Activated T-helper 2 cell treated with anti-CD3 and anti-CD28 coated beads, Interferon-gamma antibody, Interleukin-2, Interleukin-4, amounts not matched to agents 10 μg/mL and 5 μg/mL and 100 μg/mL, durations not matched to agents 14 hours and 24 hours and 36 hours (primary cell): ENCODE data around the gene PIK3C2G. TPM values are rescaled to one million over a fixed set of nuclear protein-coding genes. Genes with fewer than 3 reads are reported as not detected.

Source experiments
- DNase-seq: peaks from one replicate; pipeline ENCODE4 v3.0.0; 2021; ENCODE audit warnings: low spot score
- H3K27ac Mint-ChIP-seq: one replicate; pipeline ENCODE4 v1.8.0; 2021; ENCODE audit warnings: mixed read lengths
- H3K27me3 Mint-ChIP-seq: one replicate; pipeline ENCODE4 v1.8.0; 2021; ENCODE audit warnings: low read depth, mixed read lengths
- H3K36me3 Mint-ChIP-seq: one replicate; pipeline ENCODE4 v1.8.0; 2021; ENCODE audit warnings: low read depth, mixed read lengths
- H3K4me1 Mint-ChIP-seq: one replicate; pipeline ENCODE4 v1.8.0; 2021; ENCODE audit warnings: low read depth, mixed read lengths
- H3K4me3 Mint-ChIP-seq: one replicate; pipeline ENCODE4 v1.8.0; 2021; ENCODE audit warnings: low read depth, mild to moderate bottlenecking, moderate library complexity, mixed read lengths
- H3K9me3 Mint-ChIP-seq: one replicate; pipeline ENCODE4 v1.8.0; 2021; ENCODE audit warnings: mixed read lengths
- intact Hi-C: fragments of 100-400 bp; cut with micrococcal nuclease; formaldehyde crosslinking; loops from one replicate; pipeline ENCODE4 v1.15.1; 2023
- total RNA-seq: library from RNA; stranded (reverse); gene quantifications from 2 replicates; pipeline ENCODE4 v1.2.3, GENCODE V29; 2022

Gene PIK3C2G
- total RNA-seq, 1 donor from 2014 or later = not detected

GRCh38 chr12:18368594-18368993 is 107.3 kb downstream of the PIK3C2G start:
- H3K4me3 Mint-ChIP-seq = no peak overlapping the region
- DNase-seq = no peak
- H3K36me3 Mint-ChIP-seq = no peaks in the 10 kb centered on the region
- peaks cover 36% of the 10 kb centered on the region for H3K9me3 Mint-ChIP-seq
- no peak overlapping the region for H3K27ac Mint-ChIP-seq
- intact Hi-C loops = no loop called here
- no peaks in the 10 kb centered on the region for H3K27me3 Mint-ChIP-seq
- H3K4me1 Mint-ChIP-seq = no peaks in the 10 kb centered on the region

GRCh38 chr12:18373181-18373580 is 111.9 kb downstream of the PIK3C2G start:
- no peak overlapping the region for H3K4me3 Mint-ChIP-seq
- H3K27ac Mint-ChIP-seq = no peak overlapping the region
- H3K36me3 Mint-ChIP-seq = no peaks in the 10 kb centered on the region
- intact Hi-C loops = no loop called here
- H3K27me3 Mint-ChIP-seq = no peaks in the 10 kb centered on the region
- no peaks in the 10 kb centered on the region for H3K4me1 Mint-ChIP-seq
- DNase-seq = no peak
- H3K9me3 Mint-ChIP-seq = peaks cover 27% of the 10 kb centered on the region

GRCh38 chr12:18375131-18375530 is 113.8 kb downstream of the PIK3C2G start:
- H3K4me1 Mint-ChIP-seq = no peaks in the 10 kb centered on the region
- H3K27ac Mint-ChIP-seq = no peak overlapping the region
- no peaks in the 10 kb centered on the region for H3K36me3 Mint-ChIP-seq
- peaks cover 21% of the 10 kb centered on the region for H3K9me3 Mint-ChIP-seq
- intact Hi-C loops = no loop called here
- no peak overlapping the region for H3K4me3 Mint-ChIP-seq
- no peak for DNase-seq
- H3K27me3 Mint-ChIP-seq = no peaks in the 10 kb centered on the region

- H3K36me3 Mint-ChIP-seq = no peaks in the 10 kb centered on the region
- H3K4me3 Mint-ChIP-seq = no peak overlapping the region
- no peak overlapping the region for H3K27ac Mint-ChIP-seq
- DNase-seq = no peak
- no peaks in the 10 kb centered on the region for H3K4me1 Mint-ChIP-seq
- H3K27me3 Mint-ChIP-seq = no peaks in the 10 kb centered on the region
- peaks cover 18% of the 10 kb centered on the region for H3K9me3 Mint-ChIP-seq
- intact Hi-C loops = no loop called here
Observed at GRCh38 chr12:18375583-18375982, 114.3 kb downstream of the PIK3C2G start.

GRCh38 chr12:18382236-18382885 is 121.0 kb downstream of the PIK3C2G start:
- no peaks in the 10 kb centered on the region for H3K36me3 Mint-ChIP-seq
- H3K27me3 Mint-ChIP-seq = no peaks in the 10 kb centered on the region
- intact Hi-C loops = no loop called here
- H3K27ac Mint-ChIP-seq = no peak overlapping the region
- no peaks in the 10 kb centered on the region for H3K4me1 Mint-ChIP-seq
- H3K9me3 Mint-ChIP-seq = peaks cover 42% of the 10 kb centered on the region
- no peak overlapping the region for H3K4me3 Mint-ChIP-seq
- no peak for DNase-seq

GRCh38 chr12:18383203-18383602 is 121.9 kb downstream of the PIK3C2G start:
- Mint-ChIP-seq H3K9me3 (peaks cover 51% of the 10 kb centered on the region), H3K27me3 (no peaks in the 10 kb centered on the region), H3K27ac (no peak overlapping the region), H3K4me3 (no peak overlapping the region), H3K36me3 (no peaks in the 10 kb centered on the region), H3K4me1 (no peaks in the 10 kb centered on the region)
- intact Hi-C loops = no loop called here
- DNase-seq = no peak

GRCh38 chr12:18387706-18388105 is 126.4 kb downstream of the PIK3C2G start:
- no peaks in the 10 kb centered on the region for H3K27me3 Mint-ChIP-seq
- intact Hi-C loops = no loop called here
- H3K36me3 Mint-ChIP-seq = no peaks in the 10 kb centered on the region
- peaks cover 43% of the 10 kb centered on the region for H3K9me3 Mint-ChIP-seq
- no peak overlapping the region for H3K27ac Mint-ChIP-seq
- no peak for DNase-seq
- H3K4me1 Mint-ChIP-seq = no peaks in the 10 kb centered on the region
- no peak overlapping the region for H3K4me3 Mint-ChIP-seq

- Mint-ChIP-seq H3K27ac (no peak overlapping the region), H3K4me1 (no peaks in the 10 kb centered on the region), H3K27me3 (no peaks in the 10 kb centered on the region), H3K4me3 (no peak overlapping the region), H3K36me3 (no peaks in the 10 kb centered on the region), H3K9me3 (peaks cover 35% of the 10 kb centered on the region)
- DNase-seq = no peak
- intact Hi-C loops = no loop called here
Observed at GRCh38 chr12:18389820-18390219, 128.5 kb downstream of the PIK3C2G start.

- no peaks in the 10 kb centered on the region for H3K36me3 Mint-ChIP-seq
- no peaks in the 10 kb centered on the region for H3K4me1 Mint-ChIP-seq
- intact Hi-C loops = no loop called here
- no peak overlapping the region for H3K27ac Mint-ChIP-seq
- H3K4me3 Mint-ChIP-seq = no peak overlapping the region
- H3K9me3 Mint-ChIP-seq = peaks cover 34% of the 10 kb centered on the region
- DNase-seq = no peak
- no peaks in the 10 kb centered on the region for H3K27me3 Mint-ChIP-seq
Observed at GRCh38 chr12:18391151-18391550, 129.8 kb downstream of the PIK3C2G start.

- no peak overlapping the region for H3K4me3 Mint-ChIP-seq
- no peak for DNase-seq
- peaks cover 10% of the 10 kb centered on the region for H3K9me3 Mint-ChIP-seq
- no peaks in the 10 kb centered on the region for H3K4me1 Mint-ChIP-seq
- no peak overlapping the region for H3K27ac Mint-ChIP-seq
- intact Hi-C loops = no loop called here
- H3K36me3 Mint-ChIP-seq = no peaks in the 10 kb centered on the region
- H3K27me3 Mint-ChIP-seq = no peaks in the 10 kb centered on the region
Observed at GRCh38 chr12:18394742-18395141, 133.4 kb downstream of the PIK3C2G start.

- intact Hi-C loops = no loop called here
- Mint-ChIP-seq H3K4me1 (no peaks in the 10 kb centered on the region), H3K4me3 (no peak overlapping the region)
Observed at GRCh38 chr12:18400186-18400585, 138.9 kb downstream of the PIK3C2G start.

GRCh38 chr12:18402872-18403611 is 141.7 kb downstream of the PIK3C2G start:
- intact Hi-C loops = no loop called here
- Mint-ChIP-seq H3K27me3 (no peaks in the 10 kb centered on the region), H3K27ac (no peak overlapping the region), H3K4me3 (no peak overlapping the region), H3K36me3 (no peaks in the 10 kb centered on the region), H3K9me3 (peaks cover 27% of the 10 kb centered on the region), H3K4me1 (no peaks in the 10 kb centered on the region)
- DNase-seq = no peak

More at GRCh38 chr12:18400186-18400585, 138.9 kb downstream of the PIK3C2G start:
- no peak for DNase-seq
- peaks cover 10% of the 10 kb centered on the region for H3K9me3 Mint-ChIP-seq
- no peaks in the 10 kb centered on the region for H3K36me3 Mint-ChIP-seq
- H3K27ac Mint-ChIP-seq = no peak overlapping the region
- H3K27me3 Mint-ChIP-seq = no peaks in the 10 kb centered on the region

GRCh38 chr12:18411453-18411852 is 150.1 kb downstream of the PIK3C2G start:
- H3K9me3 Mint-ChIP-seq = peaks cover 36% of the 10 kb centered on the region
- no peaks in the 10 kb centered on the region for H3K27me3 Mint-ChIP-seq
- H3K27ac Mint-ChIP-seq = no peak overlapping the region
- H3K36me3 Mint-ChIP-seq = no peaks in the 10 kb centered on the region
- H3K4me3 Mint-ChIP-seq = no peak overlapping the region
- no peak for DNase-seq
- H3K4me1 Mint-ChIP-seq = no peaks in the 10 kb centered on the region
- intact Hi-C loops = no loop called here
